Spleen (tissue), 11 donors: ENCODE results near the gene CAPRIN2. TPM values are rescaled to one million over a fixed set of nuclear protein-coding genes. Genes with fewer than 3 reads are reported as not detected.

Experiments
- DNase-seq: peaks from one replicate; pipeline ENCODE4 v3.0.0-alpha.2; 2020
- H3K27ac ChIP-seq, 8 donors: fragments of 200-600 bp; sonication (generic) in 7 of 8; 1 replicate in 4 of 8; 2 replicates in 4 of 8; pipeline versions ENCODE4 v1.5.0 to v1.8.0; 2016 to 2021; ENCODE audit warnings: inconsistent platforms in 4 of 8, mild to moderate bottlenecking in 4 of 8, moderate library complexity in 1 of 8
- H3K27me3 ChIP-seq, 7 donors: fragments of 200-600 bp; sonication (generic) in 6 of 7; replicated peaks in 1 of 7; 1 replicate in 4 of 7; 2 replicates in 3 of 7; pipeline versions ENCODE4 v1.5.0 to v1.8.0; 2016 to 2021; ENCODE audit warnings: inconsistent platforms in 3 of 7, mild to moderate bottlenecking in 1 of 7
- H3K36me3 ChIP-seq, 6 donors: fragments of 200-600 bp; sonication (generic) in 5 of 6; 1 replicate in 4 of 6; 2 replicates in 2 of 6; pipeline versions ENCODE4 v1.5.0 to v1.8.0; 2016 to 2021; ENCODE audit warnings: inconsistent platforms in 2 of 6
- H3K4me1 ChIP-seq, 6 donors: fragments of 200-600 bp; sonication (generic) in 5 of 6; 1 replicate in 3 of 6; 2 replicates in 3 of 6; pipeline versions ENCODE4 v1.5.0 to v1.8.0; 2016 to 2021; ENCODE audit warnings: inconsistent platforms in 3 of 6
- H3K4me3 ChIP-seq, 8 donors: fragments of 200-600 bp; sonication (generic) in 7 of 8; 1 replicate in 4 of 8; 2 replicates in 4 of 8; pipeline versions ENCODE4 v1.5.0 to v1.8.0; 2016 to 2021; ENCODE audit warnings: inconsistent platforms in 4 of 8, mild to moderate bottlenecking in 4 of 8, moderate library complexity in 2 of 8
- H3K9me3 ChIP-seq, 8 donors: fragments of 200-600 bp; sonication (generic) in 7 of 8; 1 replicate in 4 of 8; 2 replicates in 4 of 8; pipeline versions ENCODE4 v1.5.0 to v1.8.0; 2016 to 2021; ENCODE audit warnings: inconsistent platforms in 4 of 8
- CTCF ChIP-seq, 11 experiments: fragments of 200-600 bp in 7 of 11; fragments of 450-650 bp in 4 of 11; sonication (generic) in 4 of 11; IDR thresholded peaks in 8 of 11; conservative IDR thresholded peaks in 3 of 11; 1 replicate in 7 of 11; 2 replicates in 4 of 11; pipeline versions ENCODE4 v1.4.0 to v1.8.0; 2016 to 2021; ENCODE audit warnings: antibody characterized with exemption in 11 of 11, inconsistent platforms in 4 of 11, mild to moderate bottlenecking in 1 of 11
- POLR2A ChIP-seq, 3 donors: fragments of 450-650 bp; IDR thresholded peaks; one replicate each; pipeline ENCODE4 v1.5.1; 2017; ENCODE audit warnings: antibody characterized with exemption in 3 of 3, mild to moderate bottlenecking in 1 of 3
- POLR2AphosphoS5 ChIP-seq, 3 donors: sonication (generic); formaldehyde crosslinking; IDR thresholded peaks; one replicate each; pipeline ENCODE4 v1.5.1; 2017; ENCODE audit warnings: antibody characterized with exemption in 3 of 3
- WGBS, 5 donors: extraction: QIAGEN DNeasy Blood & Tissue Kit in 3 of 5; methylation state at CpG; one replicate each; pipeline versions ENCODE4 v1.1.5 to v1.1.7; 2013 to 2018; 5-methylcytosine and 5-hydroxymethylcytosine counted together
- intact Hi-C: fragments of 100-400 bp; cut with DNase I; formaldehyde crosslinking; loops from one replicate; pipeline ENCODE4 v1.15.0; 2023; ENCODE audit warnings: low total_unique reads
- polyA plus RNA-seq, 3 donors: library from polyadenylated mRNA; stranded (reverse); fragments of 200-250 nt; gene quantifications; one replicate each; pipeline ENCODE4 v1.2.1, GENCODE V29; 2013
- total RNA-seq, 7 donors: library from RNA; depleted of rRNA in 3 of 7; stranded (reverse); fragments of >200 nt in 3 of 7; fragmentation: NEBNext Ultra II Directional in 4 of 7; extraction: Animal tissue kit (Norgen Biotek cat#: 25700) in 4 of 7; gene quantifications; one replicate each; pipeline versions ENCODE4 v1.1.0 to v1.2.1, GENCODE V29; 2016 to 2021
- donor health status: healthy with polysubstance abuse.
- donor health status: DM: no; HTN: no; CAD: no; lungs with moderate emphysema.
- donor health status: DM: no; HTN: no; CAD: no.
- donor health status: Bipolar disorder and iron deficiency.
- donor health status: healthy.
- donor health status: DM: no; HTN: no; CAD: no.
- donor health status: DM: yes; HTN: yes; CAD: no.

Gene CAPRIN2
- total and polyA plus RNA-seq, 10 donors = 11.4 to 54.5 (median 25.5) TPM

- no peaks in the 10 kb centered on the region for H3K9me3 ChIP-seq
- 64 to 72% (median 68%) methylated on average over 4 of the region's 4 CpGs for WGBS, 5 donors
- peaks cover 0 to 38% (median 15%) of the 10 kb centered on the region in 7 donors for H3K27me3 ChIP-seq
- no peaks in the 10 kb centered on the region for H3K36me3 ChIP-seq
- TF ChIP-seq POLR2A (IDR thresholded peaks at IDR 0.05) (no peak), CTCF (IDR thresholded peaks at IDR 0.05 in 8 of 11, conservative IDR thresholded peaks at IDR 0.05 in 3 of 11) (no peak), POLR2AphosphoS5 (IDR thresholded peaks at IDR 0.05) (no peak)
- no peak overlapping the region for H3K4me3 ChIP-seq
- no peak overlapping the region for H3K27ac ChIP-seq
- no peak for DNase-seq
- intact Hi-C loops = no loop called here
- peaks cover 9 to 35% (median 25%) of the 10 kb centered on the region in 6 donors for H3K4me1 ChIP-seq
Measured at GRCh38 chr12:30792648-30793499, 38.1 kb upstream of the CAPRIN2 start.

DNA sequence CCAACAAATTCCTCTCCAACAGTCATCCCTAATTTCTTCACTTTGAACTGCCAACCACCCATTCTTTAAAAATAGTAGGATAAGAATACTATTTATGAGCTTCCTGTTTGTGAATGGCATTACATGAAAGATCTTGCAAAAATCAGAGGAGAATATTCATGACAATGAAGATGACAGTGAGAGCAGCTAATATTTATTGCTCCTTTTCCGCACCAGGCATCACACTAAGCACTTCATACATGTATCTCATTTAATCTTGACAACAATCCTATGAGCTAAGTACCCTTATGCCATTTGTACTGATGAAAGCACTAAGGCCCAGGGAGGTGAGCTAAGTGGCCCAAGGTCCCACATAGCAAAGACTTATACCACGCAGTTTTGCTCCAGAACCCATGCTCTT lies 37.3 kb upstream of the CAPRIN2 start:
- H3K27ac ChIP-seq = no peak overlapping the region
- peaks cover 0 to 30% (median 15%) of the 10 kb centered on the region in 7 donors for H3K27me3 ChIP-seq
- WGBS, 5 donors = 82 to 98% (median 90%) methylated on average over 2 of the region's 2 CpGs
- no peaks in the 10 kb centered on the region for H3K9me3 ChIP-seq
- no peak overlapping the region for H3K4me3 ChIP-seq
- TF ChIP-seq POLR2A (IDR thresholded peaks at IDR 0.05) (no peak), POLR2AphosphoS5 (IDR thresholded peaks at IDR 0.05) (no peak), CTCF (IDR thresholded peaks at IDR 0.05 in 8 of 11, conservative IDR thresholded peaks at IDR 0.05 in 3 of 11) (no peak)
- intact Hi-C loops = no loop called here
- H3K36me3 ChIP-seq = no peaks in the 10 kb centered on the region
- no peak for DNase-seq
- peaks cover 9 to 34% (median 25%) of the 10 kb centered on the region in 6 donors for H3K4me1 ChIP-seq

- Histone ChIP-seq H3K4me3 (no peak overlapping the region), H3K4me1 (peaks cover 0 to 2% (median 0%) of the 10 kb centered on the region in 6 donors), H3K36me3 (no peaks in the 10 kb centered on the region), H3K27ac (no peak overlapping the region), H3K9me3 (peaks cover 0 to 14% (median 0%) of the 10 kb centered on the region in 8 donors), H3K27me3 (peaks cover 0 to 7% (median 0%) of the 10 kb centered on the region in 7 donors)
- intact Hi-C loops = no loop called here
- DNase-seq = no peak
- no peak for TF ChIP-seq POLR2A (IDR thresholded peaks at IDR 0.05)
- WGBS, 5 donors = 73 to 86% (median 83%) methylated on average over 2 of the region's 2 CpGs
Measured at GRCh38 chr12:30788754-30789153, 34.0 kb upstream of the CAPRIN2 start.

DNA sequence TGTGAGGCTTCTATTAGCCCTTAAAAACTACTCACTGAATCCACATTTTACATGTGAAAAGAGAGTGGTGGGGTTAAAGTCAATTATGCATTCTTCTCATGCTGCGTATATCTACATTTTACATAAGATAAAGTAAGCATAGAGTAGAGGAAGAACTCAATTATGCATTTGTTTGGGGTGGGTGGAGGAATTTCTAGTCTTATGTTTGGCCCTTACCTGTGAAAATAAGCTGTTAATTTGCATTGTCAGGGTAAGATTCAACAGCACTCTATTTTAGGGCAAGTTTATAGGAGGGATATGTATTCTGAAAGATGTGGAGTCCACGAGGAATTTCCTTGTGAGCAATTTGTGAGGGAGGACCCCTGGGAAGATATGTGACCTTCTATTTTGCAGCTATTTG lies 30.9 kb upstream of the CAPRIN2 start:
- intact Hi-C loops = no loop called here
- H3K27ac ChIP-seq = no peak overlapping the region
- H3K4me1 ChIP-seq = no peaks in the 10 kb centered on the region
- DNase-seq = no peak
- H3K36me3 ChIP-seq = no peaks in the 10 kb centered on the region
- H3K27me3 ChIP-seq = peaks cover 0 to 7% (median 0%) of the 10 kb centered on the region in 7 donors
- no peak for TF ChIP-seq CTCF (IDR thresholded peaks at IDR 0.05 in 8 of 11, conservative IDR thresholded peaks at IDR 0.05 in 3 of 11)
- no peak for TF ChIP-seq POLR2AphosphoS5 (IDR thresholded peaks at IDR 0.05)
- TF ChIP-seq POLR2A (IDR thresholded peaks at IDR 0.05) = no peak
- WGBS, 5 donors = 61 to 78% (median 75%) methylated on average over 2 of the region's 2 CpGs
- H3K9me3 ChIP-seq = peaks cover 0 to 14% (median 0%) of the 10 kb centered on the region in 8 donors
- no peak overlapping the region for H3K4me3 ChIP-seq
